GM21390 (cell line): ENCODE data around the gene AOPEP.

Experiments
- ATAC-seq: cut with Tn5 transposase; IDR thresholded peaks from one replicate; pipeline ENCODE4 v1.9.1; 2021; ENCODE audit not compliant: unreplicated experiment

AOPEP gene

DNA sequence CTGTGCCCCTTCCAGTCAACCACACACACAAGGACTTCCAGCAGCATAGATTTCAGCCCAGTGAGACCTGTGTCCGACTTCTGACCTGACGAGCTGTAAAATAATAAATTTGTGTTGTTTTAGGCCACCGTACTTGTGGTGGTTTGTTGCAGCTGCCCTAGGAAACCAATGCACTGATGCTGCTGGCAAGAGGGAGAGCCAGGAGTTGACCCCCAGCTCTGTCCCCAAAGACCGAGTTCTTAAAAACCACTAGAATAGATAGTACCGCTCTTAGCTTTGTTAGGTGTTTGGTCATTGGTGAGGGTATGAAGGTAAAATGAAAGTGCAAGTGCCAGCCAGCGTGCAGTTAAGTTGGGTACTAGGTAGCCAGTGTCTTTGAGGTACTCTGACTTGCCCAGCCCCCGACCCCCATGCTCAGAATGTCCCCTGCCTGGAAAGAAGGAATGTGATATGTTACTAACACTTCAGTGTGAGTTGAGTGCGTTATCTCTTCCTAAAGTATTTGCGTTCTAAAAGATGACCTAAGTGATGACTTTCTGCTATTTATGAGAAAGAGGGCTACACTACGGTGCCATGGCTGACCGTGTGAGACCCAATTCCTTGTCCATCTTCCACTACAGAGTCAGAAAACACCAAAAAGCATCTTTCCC is 185.6 kb downstream of the AOPEP start:
- no peak for ATAC-seq

DNA sequence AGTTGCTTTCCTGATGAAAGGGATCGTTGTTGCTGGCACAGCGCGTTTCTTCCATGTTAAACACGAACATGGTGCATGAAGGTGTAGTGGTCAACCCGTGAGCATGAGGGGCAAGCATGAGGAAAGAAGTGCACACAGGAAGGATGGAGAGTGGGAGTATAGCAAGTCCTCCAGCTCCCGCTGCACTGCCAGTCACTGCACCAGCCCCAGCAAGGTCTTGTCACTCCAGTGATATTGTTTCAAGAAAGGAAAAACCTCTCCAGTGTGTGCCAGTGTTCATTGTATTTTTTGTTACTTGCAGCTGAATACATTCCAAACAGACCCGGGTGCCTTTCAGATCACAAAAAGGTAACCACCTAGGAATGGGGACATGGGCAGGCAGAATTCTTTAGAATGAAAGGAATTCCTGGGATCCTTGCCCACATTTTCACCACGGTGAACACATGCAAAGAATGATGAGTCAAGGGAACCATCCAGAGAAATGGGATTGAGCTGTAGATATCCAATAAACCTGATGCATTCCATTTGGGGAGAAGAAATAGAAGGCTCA is 186.3 kb downstream of the AOPEP start:
- ATAC-seq: no peak

DNA sequence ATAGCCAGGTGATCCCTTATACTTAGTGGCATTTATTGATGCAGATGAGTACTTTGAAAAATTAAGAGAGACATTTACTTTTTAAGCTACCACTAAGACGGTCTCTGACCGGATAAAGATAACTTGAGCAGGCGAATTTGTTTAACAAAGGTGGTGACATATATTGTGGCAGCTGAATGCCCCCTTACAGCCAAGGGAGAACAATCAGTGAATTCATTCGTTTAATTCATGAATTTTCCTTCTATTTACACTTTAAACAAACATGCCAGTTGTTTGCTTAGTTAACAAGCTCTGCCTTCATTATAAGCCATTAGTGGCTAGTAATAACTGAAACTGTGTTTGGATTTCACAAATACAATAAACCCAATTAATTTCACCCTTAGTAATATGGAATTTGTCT is 187.1 kb downstream of the AOPEP start:
- no peak for ATAC-seq

DNA sequence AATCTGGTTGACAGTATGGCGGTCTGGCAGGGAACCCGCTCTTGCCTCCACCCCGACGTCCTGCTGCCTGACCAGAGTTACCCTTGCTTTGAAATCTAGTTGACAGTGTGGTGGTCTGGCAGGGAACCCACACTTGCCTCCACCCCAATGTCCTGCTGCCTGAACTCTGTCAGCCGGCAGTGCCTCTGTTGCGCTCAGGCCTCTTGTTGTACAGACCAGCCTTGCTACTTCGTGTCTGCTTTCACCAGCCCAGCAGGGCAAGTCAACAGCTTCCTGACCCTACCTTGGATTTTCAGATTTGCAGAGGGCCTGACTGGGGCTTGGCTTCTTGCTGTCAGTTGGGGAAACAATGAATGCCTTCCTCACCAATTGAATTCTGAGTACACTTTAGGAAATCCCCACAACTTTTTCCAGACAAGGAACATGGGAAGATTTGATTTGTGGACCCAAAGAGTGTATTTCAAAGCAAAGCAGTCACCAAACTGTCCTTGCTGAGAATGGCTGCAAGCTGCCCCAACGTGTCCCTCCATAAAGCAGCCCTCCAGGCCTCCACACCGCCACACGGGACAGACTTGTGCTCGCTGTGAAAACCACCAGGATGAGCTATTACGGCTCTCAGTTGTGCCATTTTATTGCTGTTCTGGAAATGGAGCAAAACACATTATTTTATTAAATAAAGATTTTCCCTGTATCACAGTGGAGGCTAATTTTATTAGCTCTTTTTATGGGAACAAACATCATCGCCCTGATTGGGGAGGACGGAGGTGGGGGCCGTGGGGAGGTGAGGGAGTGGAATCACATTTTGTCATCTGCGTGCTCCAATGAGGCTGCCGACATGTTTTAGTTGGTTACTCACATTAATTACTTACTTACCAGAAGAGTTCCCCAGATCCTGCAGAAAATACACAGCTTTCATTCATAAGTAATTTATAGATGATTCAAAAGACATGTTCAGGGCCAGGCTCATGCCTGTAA is 189.3 kb downstream of the AOPEP start:
- no peak for ATAC-seq

DNA sequence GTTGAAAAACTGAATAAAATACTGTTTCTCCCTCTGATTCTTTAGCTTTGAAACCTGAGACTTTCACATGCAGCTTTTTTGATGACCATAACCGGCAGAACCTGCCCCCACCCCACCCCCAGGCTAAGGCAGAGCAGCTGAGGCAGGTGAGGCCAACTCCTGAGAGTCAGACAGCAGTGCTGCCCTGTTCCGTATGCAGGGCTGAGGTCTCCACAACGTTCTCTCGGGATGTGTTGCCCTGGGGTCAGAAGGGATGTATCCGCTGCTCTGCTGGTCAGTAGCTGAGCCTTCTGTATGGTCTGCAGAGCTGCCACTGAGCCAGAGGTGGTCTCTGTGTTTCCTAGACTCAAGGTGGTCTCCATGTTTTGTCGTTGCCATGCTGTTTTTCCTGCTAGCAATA is 190.5 kb downstream of the AOPEP start:
- ATAC-seq: no peak

DNA sequence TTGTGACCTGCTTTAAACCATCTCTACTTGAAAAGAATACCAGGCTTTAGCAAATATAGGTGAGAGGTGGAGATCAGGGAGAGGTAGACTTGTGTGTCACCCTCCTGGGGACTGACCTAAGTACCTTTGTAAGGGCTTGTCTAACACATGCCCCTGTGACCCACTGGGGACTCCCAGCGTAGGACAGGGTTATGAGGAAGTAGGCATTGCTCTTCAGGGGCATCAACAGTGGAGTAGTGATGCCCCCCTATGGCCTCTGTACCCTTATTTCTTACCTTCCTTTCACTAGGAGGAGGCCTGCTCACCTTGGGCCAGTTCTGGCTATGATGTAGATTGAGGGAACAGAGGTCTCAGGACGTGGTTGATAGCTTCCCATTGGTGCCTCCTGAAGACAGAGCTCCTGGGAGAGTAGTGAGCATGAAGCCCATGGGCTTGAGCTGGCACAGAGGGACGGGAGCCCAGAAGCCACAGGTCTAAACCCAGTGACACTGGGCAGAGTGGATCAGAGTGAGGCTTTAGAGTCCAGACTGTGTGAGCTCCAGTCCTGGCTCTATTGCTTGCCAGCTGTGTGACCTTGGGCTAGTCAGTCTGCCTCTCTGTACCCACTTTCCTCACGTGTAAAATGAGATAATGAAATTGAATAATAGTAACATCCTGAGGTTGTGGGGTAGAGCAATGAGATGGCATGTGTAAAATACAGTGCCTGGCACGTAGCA is 191.7 kb downstream of the AOPEP start:
- no peak for ATAC-seq

DNA sequence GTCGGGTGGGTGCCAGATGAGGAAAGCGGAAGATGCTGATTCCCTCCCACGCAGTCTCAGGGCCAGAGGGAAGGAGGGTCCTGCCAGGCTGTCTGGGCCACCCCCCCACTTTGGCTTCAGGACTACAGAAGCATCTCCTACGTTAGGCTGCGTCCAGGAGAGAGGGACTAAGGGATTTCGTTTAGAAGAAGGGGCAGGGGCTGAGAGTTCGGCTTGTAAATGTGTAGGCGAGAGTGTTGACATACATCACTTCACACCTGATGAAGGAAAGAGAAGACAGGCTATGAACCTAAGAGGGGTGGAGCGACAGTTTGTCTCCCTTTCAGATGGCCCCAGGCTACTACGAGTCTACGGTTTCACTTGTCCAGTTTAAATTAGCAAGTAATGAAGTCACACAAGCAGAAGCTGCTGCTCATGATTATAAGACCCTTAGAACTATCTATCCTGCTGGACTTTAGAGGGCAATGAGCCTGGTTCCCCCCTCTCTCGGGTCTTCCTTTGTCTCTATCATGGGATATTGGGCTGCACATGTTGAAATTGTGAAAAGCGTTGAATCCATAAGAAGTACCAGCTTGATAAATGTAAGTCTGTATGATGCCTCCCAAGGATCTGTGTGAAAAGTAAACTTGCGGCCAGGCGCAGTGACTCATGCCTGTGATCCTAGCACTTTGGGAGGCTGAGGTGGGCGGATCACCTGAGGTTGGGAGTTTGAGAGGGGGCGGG is 193.0 kb downstream of the AOPEP start:
- no peak for ATAC-seq

DNA sequence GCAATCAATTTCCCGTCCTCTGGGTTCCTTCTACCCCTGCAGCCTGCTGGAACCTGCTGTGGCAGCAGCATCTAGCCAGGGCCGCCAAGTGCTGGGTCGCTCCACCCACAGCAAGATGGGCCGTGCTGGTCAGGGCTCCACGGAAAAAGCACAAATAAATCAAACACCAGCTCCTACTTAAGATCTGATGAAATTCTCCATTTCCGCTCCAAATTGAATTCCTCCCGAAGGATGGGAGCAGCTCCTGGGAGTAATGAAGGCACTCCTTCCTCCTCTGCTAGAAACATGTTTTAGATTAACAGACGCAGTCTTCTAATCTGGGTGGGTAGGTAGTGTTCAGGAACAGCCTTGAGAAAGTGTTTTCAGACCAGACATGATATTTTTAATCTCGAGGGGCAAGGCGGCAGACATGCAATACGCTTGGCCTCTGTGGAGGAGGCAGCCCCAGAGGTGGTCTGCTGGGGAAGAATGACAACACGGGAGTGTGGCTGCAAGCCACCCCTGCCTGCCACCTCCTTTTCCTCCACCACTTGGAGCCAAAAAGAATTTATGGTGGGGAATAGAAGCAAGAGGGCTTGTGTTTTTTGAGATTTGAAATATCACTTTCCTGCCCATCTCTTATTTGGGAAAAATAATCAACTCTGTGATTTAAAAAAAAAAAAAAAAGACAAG is 194.1 kb downstream of the AOPEP start:
- no peak for ATAC-seq

DNA sequence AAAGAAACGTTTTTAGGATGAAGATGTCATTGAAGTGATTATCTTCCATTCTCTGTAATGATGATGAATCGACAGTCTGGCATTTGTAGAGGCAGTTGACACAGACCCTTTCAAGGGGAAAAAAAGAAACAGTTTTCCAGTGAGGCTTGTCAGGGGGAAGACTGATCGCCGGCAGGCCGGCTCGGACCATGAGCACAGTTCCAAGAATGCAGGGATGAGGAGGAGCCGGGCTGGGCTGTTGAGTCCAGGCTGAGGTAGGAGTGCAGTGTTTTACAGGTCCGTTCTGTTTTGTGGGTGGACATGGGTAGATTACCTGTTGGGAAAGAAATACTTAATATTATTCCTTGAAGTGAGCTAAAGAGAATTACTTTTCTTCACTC is 194.6 kb downstream of the AOPEP start:
- ATAC-seq: no peak

DNA sequence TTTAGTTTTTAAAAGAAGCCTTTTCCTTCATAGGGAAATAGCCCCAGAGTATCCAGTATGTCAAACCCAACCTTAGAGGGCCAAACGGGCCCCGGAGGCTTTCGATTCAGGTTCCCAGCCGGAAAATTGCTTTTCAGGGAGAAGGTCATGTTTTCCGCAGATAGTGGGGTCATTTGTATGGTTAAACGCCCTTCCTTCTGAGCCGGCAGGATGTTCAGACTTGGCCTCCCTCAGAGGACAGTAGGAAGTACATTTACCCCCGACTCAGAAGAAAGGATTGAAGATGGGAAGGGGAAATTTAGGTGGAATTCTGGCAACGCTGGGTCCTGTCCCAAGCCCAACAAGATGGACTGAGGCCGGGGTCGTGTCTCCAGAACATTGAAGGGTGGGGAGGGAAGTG is 195.2 kb downstream of the AOPEP start:
- no peak for ATAC-seq

DNA sequence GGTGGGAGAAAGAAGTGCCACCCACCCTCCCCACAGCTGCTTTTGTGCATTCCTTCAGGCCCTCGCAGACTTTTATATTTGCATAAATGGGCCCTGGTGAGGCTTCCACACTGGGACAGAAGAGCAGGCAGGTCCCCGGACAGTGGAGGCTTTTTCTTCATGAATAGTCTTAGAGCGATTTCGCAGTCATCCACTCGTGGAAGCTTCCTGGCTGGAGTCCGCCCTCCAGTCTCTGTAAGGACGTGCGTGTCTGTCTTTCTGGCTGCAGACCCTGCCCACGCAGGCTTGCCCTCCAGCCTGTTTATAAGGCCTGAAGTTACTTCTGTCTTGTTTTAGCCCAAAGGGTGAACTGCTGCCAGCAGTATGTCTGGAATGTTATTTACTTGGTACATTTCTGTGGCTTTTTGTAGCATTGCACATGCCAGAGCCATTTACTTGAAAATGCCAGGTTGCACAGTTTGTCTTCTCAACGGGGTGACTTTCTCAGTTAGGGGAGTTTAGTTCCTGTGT is 195.7 kb downstream of the AOPEP start:
- ATAC-seq: no peak

DNA sequence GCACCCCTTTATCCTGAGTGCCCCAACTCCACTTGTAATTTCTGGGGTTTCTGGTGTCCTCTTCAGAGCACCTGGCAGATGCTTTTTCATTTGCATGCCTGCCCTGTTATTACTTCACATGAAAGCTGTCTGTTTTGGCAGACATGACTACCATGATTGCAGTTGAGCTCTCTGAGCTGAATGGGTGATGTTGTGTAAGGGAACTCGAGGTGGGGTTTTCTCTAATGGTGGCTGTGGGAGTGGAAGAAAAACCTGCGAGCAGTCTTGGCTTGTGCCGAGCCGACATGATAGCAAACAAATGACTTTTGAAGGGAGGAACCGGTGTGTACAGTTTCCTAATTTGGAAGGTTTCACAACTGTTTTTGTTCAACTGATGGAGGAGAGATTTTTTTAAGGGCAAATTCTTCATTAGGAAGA is 196.2 kb downstream of the AOPEP start:
- ATAC-seq: no peak

DNA sequence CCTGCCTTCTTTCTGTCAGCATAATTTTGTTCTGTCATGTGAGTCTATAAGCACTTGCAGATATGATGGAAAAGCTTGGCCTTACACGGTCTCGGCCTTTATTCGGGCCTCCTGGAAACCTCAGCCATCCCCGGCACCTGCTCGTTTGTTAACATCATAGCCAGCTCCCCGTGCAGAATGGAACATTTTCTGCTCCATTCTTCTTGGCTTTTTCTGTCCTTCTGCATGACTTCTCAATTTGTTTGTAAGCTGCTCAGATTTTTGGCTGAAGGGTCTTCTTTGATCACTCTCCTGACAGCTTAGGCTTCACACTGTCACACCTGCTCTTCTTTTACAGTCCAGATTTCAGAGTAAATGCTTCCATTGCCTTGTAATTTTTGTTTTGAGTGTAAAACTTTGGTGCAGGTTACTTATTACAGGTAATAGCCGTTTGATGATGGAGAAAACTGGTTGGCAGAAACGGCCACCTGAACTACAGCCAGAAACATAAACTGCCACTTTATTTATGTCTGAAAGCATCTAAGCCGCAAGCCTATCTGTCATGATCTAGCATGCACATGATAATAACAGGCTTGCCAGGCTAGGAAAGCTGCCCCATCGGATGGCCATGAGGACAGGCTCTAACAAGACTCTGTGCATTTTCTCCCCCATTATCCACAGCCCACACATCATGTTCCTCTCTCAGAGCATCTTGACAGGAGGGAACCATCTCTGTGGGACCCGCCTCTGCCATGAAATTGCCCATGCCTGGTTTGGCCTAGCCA is 197.0 kb downstream of the AOPEP start:
- no peak for ATAC-seq

DNA sequence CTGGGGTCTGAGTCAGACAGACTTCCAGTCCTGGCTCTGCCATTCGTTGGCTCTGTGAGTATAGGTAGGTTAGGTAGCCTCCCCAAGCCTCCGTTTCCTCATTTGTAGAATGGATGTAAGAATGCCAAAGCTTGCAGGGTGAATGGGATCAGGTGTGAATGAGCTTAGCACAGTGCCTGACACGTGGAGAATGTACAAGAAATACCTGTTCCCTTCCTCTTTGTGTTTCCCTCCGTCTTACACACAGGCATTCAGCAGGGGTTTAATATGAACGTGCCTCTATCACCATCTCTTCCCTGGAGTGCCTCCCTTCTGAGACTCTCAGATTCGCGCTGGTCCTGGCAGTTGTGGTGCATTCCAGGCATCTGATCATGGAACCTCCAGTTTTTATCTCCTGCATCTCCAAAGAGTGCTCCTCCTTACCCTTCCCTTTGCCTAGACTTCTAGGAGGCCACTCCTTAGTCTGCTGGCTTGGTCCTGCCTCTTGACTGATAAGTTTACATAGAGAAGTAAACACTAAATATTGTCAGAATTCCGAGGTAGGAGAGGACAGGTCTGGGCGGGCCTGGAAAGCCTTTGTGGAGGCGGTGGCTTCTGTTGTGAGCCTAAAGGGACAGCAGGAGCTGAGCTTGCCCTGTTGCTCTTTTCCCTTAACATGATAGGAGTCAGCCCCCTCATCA is 199.4 kb downstream of the AOPEP start:
- no peak for ATAC-seq

DNA sequence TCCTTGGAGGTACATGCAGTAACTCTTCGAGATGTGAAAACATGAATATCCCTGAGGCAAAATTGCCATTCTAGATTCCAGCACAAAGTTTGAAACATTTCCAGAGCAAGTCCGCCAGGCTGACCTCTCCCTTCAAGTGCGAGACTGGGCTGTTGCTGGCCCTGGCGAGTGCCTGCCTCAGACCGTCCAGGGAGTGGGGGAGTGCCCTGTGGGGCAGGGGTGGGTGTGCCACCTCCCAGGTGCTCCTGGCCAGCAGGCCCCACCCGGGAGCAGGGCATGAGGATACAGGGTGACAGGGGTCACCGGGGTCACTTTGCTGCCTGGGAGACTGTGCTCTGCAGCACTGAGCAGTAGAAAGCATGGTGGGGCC is 199.9 kb downstream of the AOPEP start:
- no peak for ATAC-seq

DNA sequence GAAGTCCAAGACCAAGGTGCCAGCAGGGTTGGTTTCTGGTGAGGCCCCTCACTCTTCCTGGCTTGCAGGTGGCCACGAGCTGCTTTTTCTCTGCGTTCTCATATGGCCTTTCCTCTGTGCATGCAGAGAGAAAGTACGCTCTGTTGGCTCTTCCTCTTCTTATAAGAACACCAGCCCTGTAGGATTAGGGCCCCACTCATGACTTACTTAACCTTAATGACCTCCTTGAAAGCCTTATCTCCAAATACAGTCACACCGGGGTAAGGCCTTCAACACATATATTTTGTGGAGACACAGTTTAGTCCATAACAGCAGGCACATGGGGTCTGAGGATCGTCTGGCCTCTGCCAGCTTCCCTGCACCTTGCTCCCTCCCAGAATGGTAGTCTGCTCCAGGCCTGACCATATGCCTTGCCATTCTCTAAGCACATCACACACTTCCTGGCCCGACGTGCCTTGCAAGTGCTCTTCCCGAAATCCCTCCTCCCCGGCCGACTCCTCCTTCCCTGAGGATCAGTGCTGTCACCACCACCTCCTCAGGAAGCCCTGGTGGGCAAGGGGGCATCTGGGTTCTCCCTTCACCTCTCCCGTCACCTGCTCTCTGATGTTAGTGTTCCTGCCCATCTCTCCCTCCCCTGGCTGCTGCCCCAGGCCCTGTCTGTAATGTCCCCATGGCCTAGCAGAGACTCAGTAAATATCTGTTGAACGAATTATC is 200.7 kb downstream of the AOPEP start:
- no peak for ATAC-seq

DNA sequence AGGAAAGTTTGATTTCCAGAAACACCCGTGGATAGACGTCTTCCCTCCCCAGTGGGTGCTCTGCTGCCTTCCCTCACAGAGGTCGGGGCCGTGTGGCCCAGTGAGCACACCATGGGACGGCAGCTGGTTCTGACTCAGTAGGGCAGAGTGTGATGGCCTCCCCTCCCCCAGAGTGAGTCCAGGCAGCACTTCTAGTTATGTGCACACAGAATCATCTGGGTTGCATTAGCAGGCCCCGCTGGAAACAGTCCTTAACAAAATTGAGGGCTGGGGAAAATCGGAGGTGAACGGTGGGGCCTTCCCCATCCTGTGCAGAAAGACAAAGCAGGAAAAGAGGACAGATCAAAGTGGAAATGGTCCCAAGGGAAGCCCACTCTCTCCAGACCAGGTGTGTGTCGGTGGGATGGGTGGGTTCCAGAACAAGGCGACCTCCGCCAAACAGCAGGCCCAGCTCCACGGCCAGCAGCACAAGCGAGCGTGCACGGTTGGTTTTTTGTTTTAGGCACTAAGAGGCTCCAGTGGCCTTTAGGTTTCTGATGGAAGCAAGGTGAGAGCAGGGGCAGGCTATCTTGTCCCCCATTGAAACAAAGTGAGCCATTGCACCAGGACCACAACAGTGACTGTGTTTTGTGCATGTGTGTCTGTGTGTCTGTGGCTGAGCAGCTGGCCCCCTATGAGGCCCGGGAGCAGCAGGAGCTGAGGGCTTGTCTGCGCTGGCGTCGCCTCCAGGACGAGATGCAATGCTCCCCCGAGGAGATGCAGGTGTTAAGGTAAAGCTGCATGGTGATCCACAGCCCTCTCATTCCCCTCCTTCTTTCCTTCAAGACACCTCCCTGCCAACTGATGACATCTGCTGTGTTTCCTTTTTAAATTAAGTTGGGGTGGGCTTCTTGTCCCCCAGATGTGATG is 201.5 kb downstream of the AOPEP start:
- ATAC-seq: no peak
